HT1080 (cell line): ENCODE data around the gene RNF166. TPM values are rescaled to one million over a fixed set of nuclear protein-coding genes. Genes with fewer than 3 reads are reported as not detected.

Experiments used
- DNase-seq: peaks from one replicate; pipeline ENCODE4 v3.0.0-alpha.2; 2015; ENCODE audit warnings: low read depth
- total RNA-seq: library from RNA; depleted of rRNA; stranded (reverse); fragments of >200 nt; shearing (Covaris generic); gene quantifications from 2 replicates; pipeline ENCODE4 v1.2.3, GENCODE V29; 2014

RNF166 gene
- total RNA-seq, 1 experiment from 2014 or later = 31.9 TPM

- DNase-seq = no peak
These were observed 988 bp upstream of the RNF166 start for GRCh38 chr16:88706965-88707826.

- no peak for DNase-seq
These were observed 393 bp downstream of the RNF166 start for GRCh38 chr16:88705801-88706228.

GRCh38 chr16:88705076-88705684 lies 1.0 kb downstream of the RNF166 start:
- no peak for DNase-seq

- no peak for DNase-seq
These were observed 2.5 kb downstream of the RNF166 start for GRCh38 chr16:88703486-88704309.

- DNase-seq = no peak
These were observed 3.6 kb downstream of the RNF166 start for GRCh38 chr16:88702371-88703210.

- no peak for DNase-seq
These were observed 4.4 kb downstream of the RNF166 start for GRCh38 chr16:88701581-88702370.

GRCh38 chr16:88700636-88701482 lies 5.3 kb downstream of the RNF166 start:
- peak; percentile 97 for DNase-seq

- no peak for DNase-seq
These were observed 5.9 kb downstream of the RNF166 start for GRCh38 chr16:88700322-88700635.

GRCh38 chr16:88699180-88699579 lies 7.0 kb downstream of the RNF166 start:
- no peak for DNase-seq

- no peak for DNase-seq
These were observed 7.6 kb downstream of the RNF166 start for GRCh38 chr16:88698646-88699045.

GRCh38 chr16:88697831-88698615 lies 8.2 kb downstream of the RNF166 start:
- no peak for DNase-seq

GRCh38 chr16:88697116-88697830 lies 8.9 kb downstream of the RNF166 start:
- DNase-seq = no peak

GRCh38 chr16:88696441-88696840 lies 9.8 kb downstream of the RNF166 start:
- DNase-seq = no peak

- no peak for DNase-seq
These were observed 10.5 kb downstream of the RNF166 start for GRCh38 chr16:88695753-88696152.

- DNase-seq = no peak
These were observed 11.0 kb downstream of the RNF166 start for GRCh38 chr16:88695218-88695617.

- no peak for DNase-seq
These were observed 11.8 kb downstream of the RNF166 start for GRCh38 chr16:88694221-88695087.
